GM20431 (cell line): ENCODE results near the gene IVD.

Experiments
- in situ Hi-C: fragments of 300-500 bp; cut with MseI, MboI; formaldehyde crosslinking; loops from one replicate; pipeline ENCODE4 v1.15.0; 2020; ENCODE audit warnings: low sequenced_read_pairs; ENCODE audit not compliant: unreplicated experiment

IVD gene

DNA sequence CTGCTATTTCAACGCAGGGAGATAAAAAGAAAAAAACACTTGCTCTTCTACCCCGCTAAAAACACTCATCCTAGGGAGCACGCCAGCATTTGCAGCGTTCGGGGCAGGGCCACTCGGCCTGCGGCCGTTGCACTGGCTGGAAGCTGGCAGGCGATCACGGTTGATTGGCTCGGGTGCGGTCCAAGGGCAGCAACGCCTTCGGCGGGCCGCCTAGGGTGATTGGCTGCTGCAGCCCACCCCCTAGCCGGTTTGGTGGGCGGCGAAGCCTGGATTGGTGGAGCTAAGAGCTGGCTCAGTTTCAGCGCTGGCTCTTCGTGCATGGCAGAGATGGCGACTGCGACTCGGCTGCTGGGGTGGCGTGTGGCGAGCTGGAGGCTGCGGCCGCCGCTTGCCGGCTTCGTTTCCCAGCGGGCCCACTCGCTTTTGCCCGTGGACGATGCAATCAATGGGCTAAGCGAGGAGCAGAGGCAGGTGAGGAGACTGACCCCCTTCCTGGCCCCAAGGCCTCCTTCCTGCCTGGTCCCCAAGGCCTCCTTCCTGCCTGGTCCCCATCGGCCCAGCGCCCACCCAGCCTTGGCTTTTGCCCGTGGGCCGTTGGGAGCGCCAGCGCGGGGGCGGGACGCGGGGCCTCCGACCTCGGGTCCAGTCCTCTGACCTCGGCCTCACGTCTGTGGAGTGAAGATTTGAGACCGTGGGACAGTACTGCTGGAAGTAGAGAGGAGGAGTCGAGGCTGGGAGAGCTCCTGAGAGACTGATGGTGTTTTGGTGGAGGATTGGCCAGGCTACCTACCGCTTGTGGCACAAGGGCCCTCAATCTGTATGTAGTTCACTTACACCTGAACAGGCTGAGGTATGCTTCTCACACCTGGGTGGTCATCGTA is at the start of gene IVD:
IVD (plus strand) TSS at position 295 of the 881 bp plus-strand sequence; CDS start at position 328, 33 bp downstream.
- in situ Hi-C loops, result no loop called here

DNA sequence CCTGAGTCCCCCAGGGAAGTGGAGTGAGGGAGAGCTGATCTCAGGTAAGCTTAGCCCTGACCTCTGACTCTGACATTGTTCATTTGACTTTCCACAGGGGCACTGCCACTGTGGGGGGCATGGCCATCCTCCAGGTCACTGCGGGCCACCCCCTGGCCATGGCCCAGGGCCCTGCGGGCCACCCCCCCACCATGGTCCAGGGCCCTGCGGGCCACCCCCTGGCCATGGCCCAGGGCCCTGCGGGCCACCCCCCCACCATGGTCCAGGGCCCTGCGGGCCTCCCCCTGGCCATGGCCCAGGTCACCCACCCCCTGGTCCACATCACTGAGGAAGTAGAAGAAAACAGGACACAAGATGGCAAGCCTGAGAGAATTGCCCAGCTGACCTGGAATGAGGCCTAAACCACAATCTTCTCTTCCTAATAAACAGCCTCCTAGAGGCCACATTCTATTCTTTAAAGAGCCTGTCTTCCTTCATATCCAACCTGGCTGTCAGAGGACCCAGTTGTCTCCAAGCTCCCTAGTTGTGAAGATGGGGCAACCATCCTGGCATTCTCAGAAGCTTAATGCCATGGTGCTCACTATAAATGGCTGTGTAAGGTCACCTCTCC is 49.5 kb upstream of the IVD start:
- in situ Hi-C loops, result no loop called here

DNA sequence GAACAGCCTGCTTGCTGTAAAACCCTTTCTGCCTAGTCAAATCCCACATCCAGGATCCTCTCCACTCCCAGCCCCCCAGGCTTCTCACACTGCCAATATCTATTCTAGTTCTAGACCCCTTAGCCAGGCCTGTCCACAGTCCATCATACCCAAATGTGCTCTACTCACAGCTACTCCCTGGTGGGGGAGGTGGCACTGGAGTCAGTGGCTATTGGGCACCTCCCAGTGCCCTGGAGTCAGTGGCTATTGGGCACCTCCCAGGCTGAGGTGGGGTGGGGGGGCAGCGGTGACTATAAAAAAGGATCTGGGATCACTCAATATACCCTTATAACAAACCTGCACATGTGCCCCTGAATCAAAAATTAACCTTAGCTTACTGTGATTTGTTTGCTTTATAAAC is 48.3 kb upstream of the IVD start:
- in situ Hi-C loops, result no loop called here

DNA sequence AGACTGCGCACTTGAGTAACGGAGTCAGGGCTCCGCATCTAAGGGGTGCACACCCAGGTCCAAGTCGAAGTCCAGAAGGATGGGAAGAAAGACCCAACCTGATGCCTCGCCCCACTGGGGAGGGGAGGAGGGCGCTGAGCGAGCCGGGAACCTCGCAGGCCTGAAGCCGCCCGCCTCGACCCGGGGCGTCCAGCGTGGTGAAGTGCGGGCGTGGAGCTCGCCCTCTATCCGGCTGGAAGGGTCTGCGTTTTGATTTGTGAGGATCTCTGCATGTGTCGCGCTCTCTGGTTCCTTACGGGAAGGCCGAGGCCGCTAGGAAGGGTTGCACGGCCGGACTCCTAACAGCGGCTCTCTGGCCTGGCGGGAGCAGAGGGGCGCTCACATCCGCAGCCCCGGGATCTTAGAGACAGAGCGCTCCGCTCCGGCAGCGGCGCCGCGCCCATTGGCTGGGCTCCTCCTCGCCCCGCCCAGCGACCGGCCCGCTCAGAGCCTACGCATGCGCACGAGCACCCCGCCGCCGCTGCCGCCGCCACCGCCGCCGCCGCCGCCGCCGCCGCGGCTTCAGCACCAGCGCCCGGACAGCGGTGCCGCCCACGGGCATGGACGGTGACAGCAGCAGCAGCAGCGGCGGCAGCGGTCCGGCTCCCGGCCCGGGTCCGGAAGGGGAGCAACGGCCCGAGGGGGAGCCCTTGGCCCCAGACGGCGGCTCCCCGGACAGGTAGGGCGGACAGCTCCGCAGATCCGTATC is 47.7 kb upstream of the IVD start, which contains the start of gene DISP2:
DISP2 (plus strand) TSS at position 497 of the 748 bp plus-strand sequence; CDS start at position 600, 103 bp downstream.
- in situ Hi-C loops, result no loop called here

DNA sequence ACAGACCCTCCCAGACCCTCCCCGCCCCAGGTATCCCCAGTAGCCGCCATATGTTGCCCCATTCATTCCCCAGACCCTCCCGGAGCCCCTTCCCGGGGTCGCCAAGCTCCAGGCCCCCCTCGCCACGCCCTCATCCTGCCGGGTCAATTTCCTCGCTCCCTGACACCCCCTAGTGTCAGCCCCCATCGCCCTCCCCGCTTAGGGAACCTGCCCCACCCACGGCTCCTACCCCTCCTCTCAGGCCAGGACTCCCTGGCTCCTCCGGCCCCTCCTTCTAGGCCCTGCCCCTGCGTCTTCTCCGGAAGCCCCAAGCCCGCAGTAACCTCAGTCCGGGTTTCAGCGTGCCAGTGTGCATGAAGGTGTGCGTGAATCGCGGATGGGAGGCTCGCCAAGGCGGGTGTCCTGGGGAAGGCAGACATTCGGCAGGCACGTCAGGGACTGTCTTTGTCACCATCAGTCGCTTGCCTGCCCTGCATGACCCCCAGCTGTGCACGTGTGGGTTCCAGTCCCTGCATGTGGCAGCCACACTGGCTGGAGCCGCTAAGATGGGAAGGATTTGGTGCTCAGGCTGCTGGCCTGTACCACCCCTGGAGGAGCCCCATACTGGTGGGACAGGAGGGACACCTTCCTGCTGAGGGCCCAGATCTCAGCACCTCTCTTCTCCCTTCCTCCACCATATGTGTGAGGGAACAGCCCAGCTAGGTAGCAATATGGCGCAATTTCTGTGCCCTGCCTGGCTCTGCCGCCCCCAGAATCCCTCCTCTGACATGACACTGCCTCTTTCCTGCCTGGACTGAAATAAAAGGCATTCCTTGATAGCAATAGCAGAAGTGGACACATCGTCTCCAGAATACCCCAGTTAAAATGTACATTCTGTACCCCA is 46.9 kb upstream of the IVD start:
- in situ Hi-C loops, result no loop called here

- in situ Hi-C loops, result no loop called here
Measured at GRCh38 chr15:40360015-40360414, 45.6 kb upstream of the IVD start.

DNA sequence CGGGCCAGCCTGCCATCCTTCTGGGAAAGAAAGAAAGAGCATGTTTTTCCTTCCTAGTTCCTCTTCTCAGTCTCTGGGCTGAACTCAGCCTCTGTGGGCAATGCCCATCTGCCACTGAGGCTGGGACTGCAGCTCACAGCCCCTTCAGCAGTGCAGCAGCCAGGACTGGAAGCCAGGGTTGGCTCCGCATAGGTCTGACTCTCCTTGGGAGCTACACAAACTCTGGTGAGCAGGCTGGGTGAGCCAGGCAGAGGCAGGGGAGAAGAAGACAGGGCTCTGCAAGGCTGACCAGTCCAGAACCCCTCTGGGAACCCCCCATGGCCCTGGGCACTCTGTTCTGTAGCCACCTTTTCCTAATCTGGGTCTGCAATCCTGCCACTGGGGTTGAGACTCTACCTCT is 44.0 kb upstream of the IVD start:
- in situ Hi-C loops, result no loop called here

DNA sequence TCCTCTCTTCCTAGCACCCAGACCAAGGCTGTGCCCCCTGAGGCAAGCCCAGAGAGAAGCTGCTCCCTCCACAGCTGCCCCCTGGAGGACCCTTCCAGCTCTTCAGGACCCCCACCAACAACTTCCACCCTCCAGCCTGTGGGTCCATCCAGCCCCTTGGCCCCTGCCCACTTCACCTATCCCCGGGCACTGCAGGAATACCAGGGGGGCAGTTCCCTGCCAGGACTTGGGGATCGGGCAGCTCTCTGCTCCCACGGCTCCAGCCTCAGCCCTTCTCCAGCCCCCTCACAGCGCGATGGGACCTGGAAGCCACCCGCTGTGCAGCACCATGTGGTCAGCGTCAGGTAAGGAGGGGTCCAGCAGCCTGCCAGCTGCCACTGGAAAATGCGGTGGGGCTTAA is 42.0 kb upstream of the IVD start:
- in situ Hi-C loops, result no loop called here

DNA sequence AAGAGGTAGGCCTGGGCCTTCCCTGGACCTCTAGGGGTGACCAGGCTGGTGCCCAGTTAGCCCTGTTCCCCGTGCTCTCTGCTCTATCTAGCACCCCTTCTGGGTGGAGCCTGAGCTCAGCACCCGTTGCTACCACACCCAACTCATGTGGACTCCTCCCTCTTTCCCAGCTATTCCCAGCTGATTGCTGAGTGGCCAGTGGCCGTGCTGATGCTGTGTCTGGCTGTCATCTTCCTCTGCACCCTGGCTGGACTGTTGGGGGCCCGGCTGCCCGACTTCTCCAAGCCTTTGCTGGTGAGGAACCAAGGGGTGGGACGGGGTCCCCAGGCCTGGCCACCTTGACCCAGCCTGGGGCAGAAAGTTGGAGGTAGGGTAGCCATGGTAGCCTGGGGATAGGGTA is 41.3 kb upstream of the IVD start:
- in situ Hi-C loops, result no loop called here

GRCh38 chr15:40365016-40365415 is 40.6 kb upstream of the IVD start:
- in situ Hi-C loops, result no loop called here

- in situ Hi-C loops, result no loop called here
Measured at GRCh38 chr15:40365624-40366456, 39.8 kb upstream of the IVD start.

DNA sequence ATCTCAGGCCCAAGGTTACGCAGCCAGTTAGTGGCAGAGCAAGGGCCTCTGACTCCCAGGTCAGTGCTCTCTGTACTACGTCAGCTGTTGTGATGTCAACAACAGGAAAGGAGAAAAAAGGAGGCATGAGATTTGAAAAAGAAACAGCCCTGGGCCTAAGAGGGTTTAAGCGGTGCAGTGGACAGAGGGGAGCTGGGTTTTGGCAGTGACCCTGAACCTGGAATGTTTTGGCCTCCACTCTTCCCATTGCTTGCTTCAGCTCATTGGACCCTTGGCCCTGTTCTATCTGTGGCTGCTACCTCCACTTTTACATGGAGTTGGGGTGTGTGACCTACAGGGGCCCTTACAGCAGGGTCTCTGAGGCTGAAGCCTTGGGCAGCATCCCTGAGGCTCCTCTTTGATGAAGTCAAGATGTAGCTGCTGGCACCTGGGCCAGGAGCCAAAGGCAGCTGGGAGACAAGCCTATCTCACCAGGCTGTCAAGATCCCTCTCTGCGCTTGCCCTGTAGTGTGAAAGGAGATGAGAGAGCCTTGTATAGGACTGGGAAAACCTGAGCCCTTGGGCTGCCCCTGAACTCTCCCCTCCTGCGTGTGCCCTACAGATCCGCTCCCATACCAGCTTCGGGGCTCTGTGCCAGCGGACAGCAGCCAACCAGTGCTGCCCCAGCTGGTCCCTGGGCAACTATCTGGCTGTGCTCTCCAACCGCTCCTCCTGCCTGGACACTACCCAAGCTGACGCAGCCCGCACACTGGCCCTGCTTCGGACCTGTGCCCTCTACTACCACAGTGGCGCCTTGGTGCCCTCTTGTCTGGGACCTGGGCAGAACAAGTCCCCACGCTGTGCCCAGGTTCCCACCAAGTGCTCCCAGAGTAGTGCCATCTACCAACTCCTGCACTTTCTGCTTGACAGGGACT is 38.9 kb upstream of the IVD start:
- in situ Hi-C loops, result no loop called here

- in situ Hi-C loops, result no loop called here
Measured at GRCh38 chr15:40367371-40367685, 38.3 kb upstream of the IVD start.

- in situ Hi-C loops, result no loop called here
Measured at GRCh38 chr15:40367686-40368611, 37.6 kb upstream of the IVD start.

- in situ Hi-C loops, result no loop called here
Measured at GRCh38 chr15:40368719-40369473, 36.7 kb upstream of the IVD start.

DNA sequence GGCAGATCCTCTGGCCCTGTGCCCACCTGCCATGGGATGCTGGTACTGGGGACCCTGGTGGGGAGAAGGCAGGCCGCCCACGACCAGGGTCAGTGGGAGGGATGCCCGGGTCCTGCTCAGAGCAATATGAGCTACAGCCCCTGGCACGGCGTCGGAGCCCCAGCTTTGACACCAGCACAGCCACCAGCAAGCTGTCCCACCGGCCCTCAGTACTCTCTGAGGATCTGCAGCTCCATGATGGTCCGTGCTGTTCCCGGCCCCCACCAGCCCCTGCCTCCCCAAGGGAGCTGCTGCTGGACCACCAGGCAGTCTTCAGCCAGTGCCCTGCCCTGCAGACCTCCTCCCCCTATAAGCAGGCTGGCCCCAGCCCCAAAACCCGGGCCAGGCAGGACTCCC is 36.1 kb upstream of the IVD start:
- in situ Hi-C loops, result no loop called here
